ENCODE data around the gene TXNDC16.

- TF ChIP-seq POLR2A (conservative IDR thresholded peaks at IDR 0.05): no peak
- no peak for TF ChIP-seq CTCF (IDR thresholded peaks at IDR 0.05 in 2 of 3, conservative IDR thresholded peaks at IDR 0.05 in 1 of 3; ENCODE audit: insufficient read depth in 2 of 3, low read depth in 1 of 3, low read length in 3 of 3)
- no peak for TF ChIP-seq ATF6 (CRISPR knock-in tag; IDR thresholded peaks at IDR 0.05)
- TF ChIP-seq E2F5 (CRISPR knock-in tag; IDR thresholded peaks at IDR 0.05): no peak
These were observed 44.6 kb upstream of the TXNDC16 start for GRCh38 chr14:52596861-52597260.

Data from K562 (cell line).